ENCODE data around the gene ZFP69. TPM values are rescaled to one million over a fixed set of nuclear protein-coding genes. Genes with fewer than 3 reads are reported as not detected.

Gene ZFP69
- total and polyA plus RNA-seq, 10 of the 15 experiments (the other 5 are each of a cell fraction or from before 2014, with no cell fraction given) = 1.9 to 6.4 (median 3.7) TPM

- TF ChIP-seq SP1 (IDR thresholded peaks at IDR 0.05; ENCODE audit: low read depth, low read length) (no peak), YBX1 (IDR thresholded peaks at IDR 0.05) (no peak), PRDM15 (CRISPR knock-in tag; IDR thresholded peaks at IDR 0.05) (no peak), RFX5 (IDR thresholded peaks at IDR 0.05; ENCODE audit: low read depth, low read length) (no peak), ZZZ3 (IDR thresholded peaks at IDR 0.05; ENCODE audit: control insufficient read depth, insufficient read length, low read depth) (no peak), RUNX3 (IDR thresholded peaks at IDR 0.05; ENCODE audit: low read length) (peak; percentile 70), ATF2 (IDR thresholded peaks at IDR 0.05; ENCODE audit: low read length) (no peak), STAT1 (conservative IDR thresholded peaks at IDR 0.05) (no peak), SIX5 (IDR thresholded peaks at IDR 0.05; ENCODE audit: low read depth, low read length, severe bottlenecking) (no peak), MYB (IDR thresholded peaks at IDR 0.05; ENCODE audit: borderline replicate concordance, low read depth, low read length) (0 out of 2 replicates have a peak, but pooled peaks have one; percentile 16), YY1 (IDR thresholded peaks at IDR 0.05; ENCODE audit: low read depth, low read length) (peak; percentile 68; the same call in 1 of the 2 replicates), ZNF274 (IDR thresholded peaks at IDR 0.05; ENCODE audit: insufficient read depth, insufficient read length) (no peak), JUNB (IDR thresholded peaks at IDR 0.05) (no peak), CREM (IDR thresholded peaks at IDR 0.05; ENCODE audit: low read depth) (peak; percentile 28; the same call in 1 of the 2 replicates), CHD1 (IDR thresholded peaks at IDR 0.05; ENCODE audit: low read depth, low read length) (no peak), GATAD2B (conservative IDR thresholded peaks at IDR 0.05; ENCODE audit: low read depth) (no peak; the same call in 1 of the 2 replicates), NFIC (IDR thresholded peaks at IDR 0.05; ENCODE audit: low read depth, low read length) (no peak), EED (IDR thresholded peaks at IDR 0.05; ENCODE audit: low read depth) (peak; percentile 37), TCF3 (IDR thresholded peaks at IDR 0.05; ENCODE audit: borderline replicate concordance, insufficient read depth, low read depth, low read length) (0 out of 2 replicates have a peak, but pooled peaks have one; percentile 25), IRF5 (IDR thresholded peaks at IDR 0.05; ENCODE audit: borderline replicate concordance) (no peak), FOXM1 (IDR thresholded peaks at IDR 0.05; ENCODE audit: low read depth, low read length) (no peak), MEF2B (IDR thresholded peaks at IDR 0.05; ENCODE audit: partially characterized antibody, poor library complexity, severe bottlenecking) (peak; percentile 35), SMC3 (IDR thresholded peaks at IDR 0.05; ENCODE audit: borderline replicate concordance, low read length) (no peak), TAF1 (IDR thresholded peaks at IDR 0.05; ENCODE audit: borderline replicate concordance, low read depth, low read length) (peak; percentile 85; the same call in 1 of the 2 replicates), EGR1 (IDR thresholded peaks at IDR 0.05; ENCODE audit: borderline replicate concordance in 1 of 2, low read depth in 2 of 2, low read length in 2 of 2) (peak; percentile 8 to 48; a peak in 2 of 3 replicates)
Measured at GRCh38 chr1:40508375-40509341, 31.6 kb downstream of the ZFP69 start, which contains the start of gene EXO5 (continued).

All from GM12878 (cell line).